Vagina (tissue), 2 donors: ENCODE measurements around the gene HOXC12. TPM values are rescaled to one million over a fixed set of nuclear protein-coding genes. Genes with fewer than 3 reads are reported as not detected.

Experiments
- DNase-seq, 2 donors: peaks; one replicate each; pipeline ENCODE4 v3.0.0-alpha.2; 2017; ENCODE audit errors: extremely low spot score in 2 of 2
- H3K27ac ChIP-seq: fragments of 200-600 bp; sonication (generic); one replicate; pipeline ENCODE4 v1.5.1; 2019
- H3K27me3 ChIP-seq: fragments of 200-600 bp; sonication (generic); one replicate; pipeline ENCODE4 v1.5.1; 2019
- H3K36me3 ChIP-seq, 2 donors: fragments of 200-600 bp; sonication (generic); one replicate each; pipeline ENCODE4 v1.5.1; 2017 to 2019
- H3K4me1 ChIP-seq: fragments of 200-600 bp; sonication (generic); one replicate; pipeline ENCODE4 v1.5.1; 2019
- H3K4me3 ChIP-seq, 2 donors: fragments of 200-600 bp; sonication (generic); 1 replicate in 1 of 2; 2 replicates in 1 of 2; pipeline ENCODE4 v1.5.1; 2016 to 2019
- H3K9me3 ChIP-seq: fragments of 200-600 bp; sonication (generic); one replicate; pipeline ENCODE4 v1.5.1; 2019
- CTCF ChIP-seq, 3 experiments: fragments of 450-650 bp in 2 of 3; fragments of 200-600 bp in 1 of 3; sonication (generic) in 1 of 3; IDR thresholded peaks; one replicate each; pipeline ENCODE4 v1.5.1; 2017 to 2019; ENCODE audit warnings: antibody characterized with exemption in 3 of 3, mild to moderate bottlenecking in 2 of 3, moderate library complexity in 2 of 3
- POLR2A ChIP-seq, 2 donors: fragments of 450-650 bp; IDR thresholded peaks; one replicate each; pipeline ENCODE4 v1.6.1; 2017; ENCODE audit warnings: antibody characterized with exemption in 2 of 2, mild to moderate bottlenecking in 2 of 2, moderate library complexity in 2 of 2
- POLR2AphosphoS5 ChIP-seq, 2 donors: sonication (generic); formaldehyde crosslinking; IDR thresholded peaks; one replicate each; pipeline ENCODE4 v1.9.0; 2017; ENCODE audit warnings: antibody characterized with exemption in 2 of 2, mild to moderate bottlenecking in 2 of 2, low read depth in 1 of 2; ENCODE audit not compliant: insufficient read depth in 1 of 2
- intact Hi-C: fragments of 100-400 bp; cut with DNase I; formaldehyde crosslinking; loops from one replicate; pipeline ENCODE4 v1.15.1; 2023
- total RNA-seq: library from RNA; depleted of rRNA; stranded (reverse); fragments of >200 nt; gene quantifications from one replicate; pipeline ENCODE4 v1.2.3, GENCODE V29; 2016

HOXC12 gene
- total RNA-seq, 1 donor from 2014 or later, result not detected

GRCh38 chr12:53983568-53983949 is 28.9 kb downstream of the HOXC12 start:
- Histone ChIP-seq H3K27me3 (peaks cover 24% of the 10 kb centered on the region), H3K9me3 (no peaks in the 10 kb centered on the region), H3K27ac (no peak overlapping the region), H3K4me3 (no peak overlapping the region), H3K4me1 (peaks cover 24% of the 10 kb centered on the region), H3K36me3 (no peaks in the 10 kb centered on the region)
- no peak for DNase-seq
- intact Hi-C loops, result no loop called here
- TF ChIP-seq POLR2AphosphoS5 (IDR thresholded peaks at IDR 0.05; ENCODE audit: insufficient read depth in 1 of 2, low read depth in 1 of 2), result no peak
- TF ChIP-seq CTCF (IDR thresholded peaks at IDR 0.05), result no peak
- no peak for TF ChIP-seq POLR2A (IDR thresholded peaks at IDR 0.05)

- H3K9me3 ChIP-seq, result no peaks in the 10 kb centered on the region
- TF ChIP-seq POLR2AphosphoS5 (IDR thresholded peaks at IDR 0.05; ENCODE audit: insufficient read depth in 1 of 2, low read depth in 1 of 2) (no peak), POLR2A (IDR thresholded peaks at IDR 0.05) (no peak), CTCF (IDR thresholded peaks at IDR 0.05) (no peak)
- no peak overlapping the region for H3K27ac ChIP-seq
- peaks cover 24% of the 10 kb centered on the region for H3K4me1 ChIP-seq
- H3K36me3 ChIP-seq, result no peaks in the 10 kb centered on the region
- DNase-seq, result no peak
- H3K27me3 ChIP-seq, result peaks cover 24% of the 10 kb centered on the region
- H3K4me3 ChIP-seq, result no peak overlapping the region
- intact Hi-C loops, result no loop called here
Measured at GRCh38 chr12:53983950-53984572, 29.4 kb downstream of the HOXC12 start.

GRCh38 chr12:53984901-53985691 is 30.4 kb downstream of the HOXC12 start, which contains the start of gene HOXC10:
Gene HOXC10, plus strand, starts transcription at chr12:53985146. Its CDS starts 114 bp downstream, at chr12:53985260.
- TF ChIP-seq POLR2AphosphoS5 (IDR thresholded peaks at IDR 0.05; ENCODE audit: insufficient read depth in 1 of 2, low read depth in 1 of 2) (no peak), POLR2A (IDR thresholded peaks at IDR 0.05) (no peak), CTCF (IDR thresholded peaks at IDR 0.05) (no peak)
- Histone ChIP-seq H3K36me3 (no peaks in the 10 kb centered on the region), H3K4me3 (peak within 1 kb of the TSS; percentile 20 to 25), H3K4me1 (peaks cover 24% of the 10 kb centered on the region), H3K9me3 (no peaks in the 10 kb centered on the region), H3K27ac (no peak within 1 kb of the TSS), H3K27me3 (peaks cover 24% of the 10 kb centered on the region)
- DNase-seq, result no peak
- intact Hi-C loops, result no loop called here

- Histone ChIP-seq H3K27ac (no peak overlapping the region), H3K4me3 (peak overlapping the region; percentile 20 to 25), H3K36me3 (no peaks in the 10 kb centered on the region), H3K4me1 (peaks cover 24% of the 10 kb centered on the region), H3K9me3 (no peaks in the 10 kb centered on the region), H3K27me3 (peaks cover 24% of the 10 kb centered on the region)
- DNase-seq, result no peak
- TF ChIP-seq POLR2AphosphoS5 (IDR thresholded peaks at IDR 0.05; ENCODE audit: insufficient read depth in 1 of 2, low read depth in 1 of 2) (no peak), POLR2A (IDR thresholded peaks at IDR 0.05) (no peak), CTCF (IDR thresholded peaks at IDR 0.05) (no peak)
- intact Hi-C loops, result no loop called here
Measured at GRCh38 chr12:53985692-53985993, 30.9 kb downstream of the HOXC12 start.
